GM08714 (cell line): ENCODE measurements around the gene KCNB1.

Experiments
- H3K4me3 ChIP-seq: fragments of 200-500 bp; sonication (Bioruptor generic); 2 replicates; pipeline ENCODE4 v1.5.1; 2014; ENCODE audit warnings: mild to moderate bottlenecking, low read length, inconsistent platforms
- ZNF274 ChIP-seq: IDR thresholded peaks from 2 replicates; pipeline ENCODE4 v1.6.1; 2012; ENCODE audit warnings: mild to moderate bottlenecking, low read depth, low read length

The KCNB1 gene

DNA sequence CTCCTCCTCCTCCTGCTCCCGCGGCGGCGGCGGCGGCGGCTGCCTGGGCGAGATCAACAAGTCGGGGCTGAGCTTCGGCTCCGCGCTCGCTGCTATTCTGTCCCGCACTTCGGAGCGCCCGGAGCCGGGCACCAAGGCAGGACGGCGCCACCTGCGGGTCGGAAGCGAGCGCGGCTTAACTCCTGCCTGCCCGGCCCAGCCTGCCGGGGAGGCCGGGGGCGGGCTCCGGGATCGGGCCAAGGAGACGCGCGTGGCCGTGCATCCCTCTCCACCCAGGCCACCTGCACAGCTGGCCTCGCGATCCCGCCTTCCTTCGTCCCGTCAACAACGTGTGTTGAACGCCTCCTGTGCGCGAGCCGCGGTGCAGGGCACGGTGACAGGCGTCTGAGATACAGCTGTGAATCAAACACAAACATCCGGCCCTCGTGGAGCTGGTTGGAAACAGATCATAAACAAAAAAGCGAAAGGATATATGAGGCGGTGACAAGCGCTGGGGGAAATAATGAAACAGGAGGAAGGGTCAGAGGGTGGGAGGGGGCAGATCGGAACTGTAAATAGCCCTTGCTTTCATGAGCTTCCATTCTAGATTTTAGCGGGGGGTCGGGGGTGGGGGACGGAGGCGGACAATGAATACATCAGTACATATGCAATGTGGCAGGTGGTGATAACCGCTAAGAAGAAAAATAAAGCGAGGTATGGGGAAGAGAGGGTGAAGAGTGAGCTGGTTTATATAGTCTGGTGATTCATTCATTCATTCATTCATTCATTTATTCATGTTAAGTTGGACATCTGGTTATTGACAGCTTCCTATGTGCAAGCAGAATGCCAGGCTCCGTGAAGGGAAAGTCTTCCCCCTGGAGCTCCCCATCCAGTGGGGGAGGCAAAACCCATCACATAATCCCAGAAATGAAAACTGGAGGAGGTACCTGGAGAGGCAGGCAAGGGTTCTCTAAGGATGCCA, 2.0 kb upstream of the KCNB1 start:
- H3K4me3 ChIP-seq: peak overlapping the region; percentile 17; the same call in 1 of the 2 replicates
- TF ChIP-seq ZNF274: no peak

DNA sequence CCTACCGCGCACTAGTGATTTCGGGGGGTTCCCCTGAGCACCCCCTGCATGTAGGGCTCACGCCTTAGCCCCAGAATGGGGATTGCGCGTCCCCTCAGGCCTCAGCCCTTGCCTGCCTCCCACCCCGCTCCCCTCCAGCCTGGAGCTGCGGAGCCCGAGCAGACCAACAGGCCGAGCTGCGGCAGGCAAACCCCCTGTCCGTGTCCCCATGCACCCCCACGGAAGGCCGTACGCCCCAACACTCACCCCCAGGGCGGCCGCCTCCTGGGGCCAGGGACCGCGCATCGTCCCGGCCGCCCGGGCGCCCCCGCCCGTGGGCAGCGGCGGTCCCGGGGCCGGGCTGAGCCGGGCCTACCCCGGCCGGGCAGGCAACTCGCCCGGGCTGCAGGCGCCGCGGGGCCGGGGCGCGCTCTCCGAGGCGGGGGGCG, 1.2 kb upstream of the KCNB1 start:
- no peak for TF ChIP-seq ZNF274
- H3K4me3 ChIP-seq: no peak overlapping the region

GRCh38 chr20:49483018-49483695, 689 bp upstream of the KCNB1 start:
- H3K4me3 ChIP-seq: no peak overlapping the region
- no peak for TF ChIP-seq ZNF274

- no peak overlapping the region for H3K4me3 ChIP-seq
- TF ChIP-seq ZNF274: no peak
Observed at GRCh38 chr20:49482173-49482572, 295 bp downstream of the KCNB1 start.

DNA sequence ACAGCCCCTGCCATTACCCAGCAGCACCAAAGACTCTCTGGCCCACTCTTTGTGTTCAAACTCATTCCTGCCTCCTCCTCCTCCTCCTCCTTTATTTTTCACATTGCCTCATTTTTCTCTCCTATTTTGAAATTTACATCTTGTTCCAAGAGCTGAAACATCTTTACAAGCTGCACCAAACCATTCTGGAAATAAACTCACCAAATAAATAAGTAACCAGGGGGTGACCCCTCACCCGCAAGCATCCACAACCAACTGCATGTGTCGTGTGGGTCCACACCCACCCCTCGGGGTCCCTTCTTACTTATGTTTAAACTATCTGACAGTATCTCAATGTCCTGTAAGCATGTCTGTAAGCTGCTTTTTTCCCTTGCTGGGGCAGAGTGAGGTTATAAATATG, 1.4 kb downstream of the KCNB1 start:
- TF ChIP-seq ZNF274: no peak
- H3K4me3 ChIP-seq: no peak overlapping the region

DNA sequence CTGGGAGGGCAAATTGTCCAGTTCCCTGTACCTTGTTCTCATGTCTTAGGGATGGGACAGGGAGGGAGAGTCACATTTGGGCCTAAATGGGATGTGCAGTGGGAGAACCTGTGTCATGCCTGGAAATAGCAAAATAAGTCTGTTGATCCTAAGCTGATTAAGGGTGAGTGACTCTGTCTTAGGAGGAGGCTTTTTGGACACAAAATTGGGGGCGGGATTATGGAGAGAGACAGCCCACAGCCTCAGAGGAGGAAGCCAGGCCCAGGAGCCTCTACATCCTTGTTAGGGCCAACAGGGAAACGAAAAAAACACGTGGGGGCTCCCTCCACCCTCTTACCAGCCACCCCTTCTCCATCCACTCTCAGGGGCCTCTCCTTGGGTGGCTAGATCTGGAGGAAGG, 2.2 kb downstream of the KCNB1 start:
- no peak overlapping the region for H3K4me3 ChIP-seq
- no peak for TF ChIP-seq ZNF274

DNA sequence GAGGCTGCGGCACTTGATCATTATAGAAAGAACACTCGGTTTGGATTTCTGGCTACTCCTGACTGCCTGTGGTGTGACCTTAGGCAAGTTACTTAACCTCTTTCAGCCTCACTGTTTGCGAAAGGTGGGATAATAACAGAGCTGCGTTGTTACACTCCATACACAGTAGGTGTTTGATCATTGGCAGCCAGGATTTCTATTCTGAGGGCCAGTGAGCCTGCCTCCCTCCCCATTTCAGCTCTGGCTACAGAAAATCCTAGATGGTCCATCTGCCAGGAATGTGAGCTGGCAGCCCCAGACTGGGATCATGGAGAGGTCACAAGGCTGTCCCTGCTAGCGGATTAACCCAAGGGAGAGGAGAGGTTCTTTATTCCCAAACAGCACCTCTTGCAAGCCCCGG, 2.7 kb downstream of the KCNB1 start:
- no peak overlapping the region for H3K4me3 ChIP-seq
- TF ChIP-seq ZNF274: no peak

GRCh38 chr20:49478754-49479689, 3.4 kb downstream of the KCNB1 start:
- H3K4me3 ChIP-seq: no peak overlapping the region
- no peak for TF ChIP-seq ZNF274

DNA sequence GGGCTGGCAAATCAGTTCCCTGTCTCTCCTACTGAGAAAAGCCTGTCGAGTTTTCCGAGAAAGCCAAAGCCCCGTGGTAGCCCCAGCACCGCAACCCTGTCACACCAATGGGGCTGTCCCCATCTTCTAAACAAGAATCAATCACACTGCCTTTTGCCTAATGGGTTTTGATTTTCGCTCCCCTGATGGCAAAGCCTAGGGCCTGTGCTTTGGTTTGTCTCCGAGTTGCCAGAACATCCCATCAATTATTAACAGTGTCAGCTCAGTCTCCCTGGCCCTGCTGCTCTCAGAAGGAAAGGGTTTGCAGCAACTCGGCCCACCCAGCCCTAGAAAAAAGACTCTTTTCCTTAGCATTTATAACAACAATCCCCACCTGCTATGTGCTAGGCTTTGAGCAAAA, 4.2 kb downstream of the KCNB1 start:
- TF ChIP-seq ZNF274: no peak

DNA sequence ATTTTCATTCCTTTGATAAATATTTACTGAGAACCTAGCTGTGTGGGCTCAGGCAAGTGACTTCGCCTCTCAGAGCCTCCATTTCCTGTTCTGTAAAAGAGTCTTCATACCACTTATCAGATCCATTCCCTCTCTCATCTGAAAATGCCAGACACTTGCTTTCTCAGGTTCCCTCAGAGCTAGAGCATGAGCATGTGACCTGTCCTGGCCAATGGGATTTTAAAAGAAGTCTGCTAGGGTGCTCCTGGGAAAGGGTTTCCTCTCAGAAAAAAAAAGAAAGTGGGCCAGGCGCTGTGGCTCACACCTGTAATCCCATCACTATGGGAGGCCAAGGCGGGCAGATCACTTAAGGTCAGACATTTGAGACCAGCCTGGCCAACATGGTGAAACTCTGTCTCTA, 5.3 kb downstream of the KCNB1 start:
- no peak overlapping the region for H3K4me3 ChIP-seq
- TF ChIP-seq ZNF274: no peak

More for the DNA sequence above, 4.2 kb downstream of the KCNB1 start:
- H3K4me3 ChIP-seq: no peak overlapping the region

GRCh38 chr20:49476016-49476355, 6.5 kb downstream of the KCNB1 start:
- no peak overlapping the region for H3K4me3 ChIP-seq
- TF ChIP-seq ZNF274: no peak

GRCh38 chr20:49475292-49476015, 7.0 kb downstream of the KCNB1 start:
- no peak for TF ChIP-seq ZNF274
- no peak overlapping the region for H3K4me3 ChIP-seq

- no peak overlapping the region for H3K4me3 ChIP-seq
- no peak for TF ChIP-seq ZNF274
Observed at GRCh38 chr20:49471397-49471796, 11.1 kb downstream of the KCNB1 start.

DNA sequence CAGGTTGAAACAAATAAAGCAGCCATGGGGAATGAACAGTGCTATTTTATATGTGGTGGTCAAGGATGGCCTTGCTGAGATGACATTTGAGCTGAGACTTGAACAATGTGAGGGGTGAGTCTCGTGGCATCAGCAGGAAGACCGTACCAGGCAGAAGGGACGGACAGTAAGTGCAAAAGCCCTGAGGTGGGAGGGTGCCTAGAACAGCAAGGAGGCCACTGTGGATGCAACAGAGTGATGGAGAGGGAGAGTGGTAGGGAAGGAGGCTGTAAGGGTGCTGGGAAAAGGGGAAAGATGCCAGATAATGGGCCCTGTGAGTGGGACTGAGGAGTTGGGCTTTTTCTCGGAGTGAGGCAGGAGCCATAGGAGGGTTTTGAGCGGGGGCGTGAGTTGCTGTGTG, 11.5 kb downstream of the KCNB1 start:
- TF ChIP-seq ZNF274: no peak
- H3K4me3 ChIP-seq: no peak overlapping the region

- no peak for TF ChIP-seq ZNF274
- H3K4me3 ChIP-seq: no peak overlapping the region
Observed at GRCh38 chr20:49469060-49469459, 13.4 kb downstream of the KCNB1 start.
